ENCODE measurements around the gene FBXO24. TPM values are rescaled to one million over a fixed set of nuclear protein-coding genes. Genes with fewer than 3 reads are reported as not detected.

The FBXO24 gene
- total and polyA plus RNA-seq, 9 of the 15 experiments (the other 6 are each of a cell fraction or from before 2014, with no cell fraction given): 0.17 to 0.95 (median 0.50) TPM

- ChIA-PET POLR2A (interaction anchor here (0.5 to 1.3 kb wide), 5 partner anchors 13 to 184 kb away, joined by 3 to 5 read pairs (median 4); partner anchors contain the start of gene MOSPD3), CTCF (ENCODE audit: low intra/inter-chr PET ratio) (no interaction called here)
- H3K36me3 ChIP-seq (ENCODE audit: control insufficient read depth, insufficient read depth, low read length): no peaks in the 10 kb centered on the region
- peaks cover 7% of the 10 kb centered on the region for H3K79me2 ChIP-seq (ENCODE audit: control insufficient read depth, insufficient read depth, low read length)
- no peak overlapping the region for H3K4me2 ChIP-seq (ENCODE audit: insufficient read depth, low read length)
- H4K20me1 ChIP-seq (replicated peaks; ENCODE audit: control insufficient read depth, insufficient read depth, low read length): peaks cover 4% of the 10 kb centered on the region; the same call in 1 of the 2 replicates
- no peaks in the 10 kb centered on the region for H3K9me1 ChIP-seq (ENCODE audit: control insufficient read depth, insufficient read depth, low read length)
- peak overlapping the region in 1 of 2 experiments; percentile 75; a peak in 2 of 4 replicates for H3K9ac ChIP-seq (ENCODE audit: insufficient read depth in 1 of 2, low read depth in 2 of 2, low read length in 2 of 2)
- H3K9me3 ChIP-seq (replicated peaks; ENCODE audit: control insufficient read depth, insufficient read depth, low read depth, low read length): no peaks in the 10 kb centered on the region
- in situ Hi-C loops (cut with MboI): no loop called here
- intact Hi-C loops (cut with micrococcal nuclease): no loop called here
- FAIRE-seq: no peak
- H2AFZ ChIP-seq (ENCODE audit: low read depth, low read length): peak overlapping the region; percentile 34
- ATAC-seq: no peak
- H3K27ac ChIP-seq (ENCODE audit: extremely low read depth, low read depth, low read length): no peak overlapping the region
- no TSS peak for BruUV-seq (replicated peaks)
- no peak overlapping the region for H3K4me3 ChIP-seq
- no peaks in the 10 kb centered on the region for H3K27me3 ChIP-seq (ENCODE audit: control insufficient read depth in 2 of 2, insufficient read depth in 2 of 2, low read length in 2 of 2)
- no peak for DNase-seq (ENCODE audit: extremely low read depth in 1 of 4, low spot score in 3 of 4)
- H3K4me1 ChIP-seq (replicated peaks in 1 of 2; ENCODE audit: control insufficient read depth in 2 of 2, insufficient read depth in 2 of 2, low read length in 2 of 2): peaks cover 0 to 32% of the 10 kb centered on the region in 2 experiments; a peak in 4 of 5 replicates
- 42% methylated on average over 18 of the region's 20 CpGs for WGBS (ENCODE audit: insufficient coverage, low coverage, missing lambda C conversion rate)
- TF ChIP-seq SRSF1 (IDR thresholded peaks at IDR 0.05; ENCODE audit: low read depth, low read length) (no peak), ZFPM2 (CRISPR knock-in tag; IDR thresholded peaks at IDR 0.05) (no peak), MEF2A (IDR thresholded peaks at IDR 0.05; ENCODE audit: control insufficient read depth, low read depth, low read length) (no peak), THRAP3 (IDR thresholded peaks at IDR 0.05; ENCODE audit: borderline replicate concordance) (no peak), PYGO2 (tag; IDR thresholded peaks at IDR 0.05) (no peak), XRCC4 (IDR thresholded peaks at IDR 0.05; ENCODE audit: extremely low read depth, insufficient read depth, insufficient read length) (no peak), ZBTB9 (CRISPR knock-in tag; IDR thresholded peaks at IDR 0.05) (no peak), NBN (IDR thresholded peaks at IDR 0.05; ENCODE audit: low read depth) (no peak), E2F8 (IDR thresholded peaks at IDR 0.05; ENCODE audit: low read depth, partially characterized antibody) (no peak), POLR2H (tag; IDR thresholded peaks at IDR 0.05; ENCODE audit: low read depth) (no peak), E2F4 (CRISPR knock-in tag; IDR thresholded peaks at IDR 0.05; ENCODE audit: low read depth) (no peak), ZBTB7A (IDR thresholded peaks at IDR 0.05; ENCODE audit: borderline replicate concordance, control insufficient read depth, low read depth, low read length) (no peak), NFYB (IDR thresholded peaks at IDR 0.05; ENCODE audit: extremely low read depth, insufficient read length) (no peak), XRCC3 (IDR thresholded peaks at IDR 0.05) (no peak), CHD2 (IDR thresholded peaks at IDR 0.05; ENCODE audit: low read depth, low read length) (no peak), ZSCAN29 (IDR thresholded peaks at IDR 0.05) (no peak), SMARCA4 (IDR thresholded peaks at IDR 0.05) (no peak), HMGN3 (IDR thresholded peaks at IDR 0.05; ENCODE audit: borderline replicate concordance, extremely low read depth, insufficient read length, low read depth, low read length) (no peak)
Observed at GRCh38 chr7:100590077-100590737, 4.1 kb downstream of the FBXO24 start.
